RCC 7860 (cell line): Measurements from ENCODE around the gene TCP1.
"Not testable (repeated sequence)": the region's sequence is repeated elsewhere in the genome, so short reads cannot be mapped to it uniquely, and the experiment has no call there.

Experiments used
- DNase-seq: peaks from one replicate; pipeline ENCODE4 v3.0.0-alpha.2; 2015; ENCODE audit warnings: low spot score
- FAIRE-seq: peaks from 2 replicates; lab custom pipeline; 2012; peaks lifted over from hg19 to GRCh38; lab: Jason Lieb, UNC

TCP1 gene

DNA sequence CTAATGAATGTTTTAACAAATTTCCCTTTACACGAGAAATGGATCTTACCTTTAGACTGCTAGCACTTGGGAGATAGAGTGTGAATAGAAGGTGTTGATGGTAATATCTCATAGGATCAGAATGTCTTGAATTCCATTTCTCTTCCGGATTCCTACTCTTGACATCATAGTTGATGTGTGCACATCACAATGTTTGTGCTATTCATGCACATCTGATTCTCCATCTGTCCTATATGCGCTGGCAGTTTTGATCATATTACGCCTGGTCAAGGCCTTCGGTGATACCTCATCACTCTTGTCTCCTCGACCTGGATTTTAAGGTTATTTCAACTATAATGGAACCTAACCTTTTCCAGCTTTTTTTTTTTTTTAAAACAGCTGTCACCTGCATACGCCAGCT lies 44.3 kb downstream of the TCP1 start:
- no peak for DNase-seq
- FAIRE-seq = no peak

DNA sequence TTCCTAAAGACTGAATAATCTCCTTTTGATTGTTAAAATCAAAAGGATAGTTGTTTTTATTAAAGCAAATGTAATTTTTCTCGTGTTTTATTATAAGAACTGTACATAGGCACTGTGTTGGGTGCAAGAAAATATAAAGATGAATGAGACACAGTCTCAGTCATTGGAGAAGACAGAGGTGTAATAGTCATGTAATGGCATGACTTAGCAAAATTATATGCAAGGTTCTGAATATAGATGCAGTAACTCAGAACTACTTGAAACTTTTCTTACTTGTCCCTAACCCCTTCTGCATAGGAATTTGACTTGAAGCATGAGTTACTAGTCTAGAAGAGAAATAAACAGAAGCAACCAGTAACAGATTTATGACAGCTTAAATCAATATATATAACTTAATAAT lies 47.2 kb downstream of the TCP1 start:
- no peak for DNase-seq
- FAIRE-seq = no peak

DNA sequence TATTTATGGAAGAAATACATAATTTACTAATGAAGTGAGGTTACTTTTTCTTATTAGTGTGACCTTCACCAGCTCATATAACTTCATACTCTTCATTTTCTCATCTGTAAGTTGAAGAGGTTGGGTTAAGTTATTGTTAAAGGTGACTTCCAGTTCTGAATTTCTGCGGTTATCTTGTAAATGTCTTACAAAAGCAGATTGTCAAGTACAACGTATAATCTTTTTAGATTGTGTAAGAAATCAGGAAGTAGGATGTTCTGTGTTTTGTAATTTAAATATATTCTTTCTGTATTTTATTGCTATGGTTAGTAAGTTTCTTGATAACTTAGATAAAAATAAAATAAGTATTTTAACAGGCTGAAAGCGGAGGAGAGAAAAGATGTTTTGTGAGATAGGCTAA lies 50.1 kb downstream of the TCP1 start:
- DNase-seq (no peak), FAIRE-seq (no peak)

DNA sequence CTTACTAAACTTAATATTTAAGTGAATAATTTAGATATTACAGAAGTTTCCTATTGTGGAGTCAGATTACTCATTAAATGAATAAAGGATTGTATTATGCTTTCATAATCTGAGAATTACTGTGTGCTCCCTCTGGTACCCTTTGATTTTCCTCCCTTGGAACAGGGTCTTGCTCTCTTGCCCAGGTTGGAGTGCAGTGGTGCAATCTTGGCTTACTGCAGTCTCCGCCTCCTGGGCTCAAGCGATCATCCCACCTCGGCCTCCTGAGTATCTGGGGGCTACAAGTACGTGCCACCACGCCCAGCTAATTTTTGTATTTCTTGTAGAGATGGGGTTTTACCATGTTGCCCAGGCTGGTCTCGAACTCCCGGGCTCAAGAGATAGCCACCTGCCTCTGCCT lies 52.5 kb downstream of the TCP1 start:
- DNase-seq (no peak), FAIRE-seq (no peak)

DNA sequence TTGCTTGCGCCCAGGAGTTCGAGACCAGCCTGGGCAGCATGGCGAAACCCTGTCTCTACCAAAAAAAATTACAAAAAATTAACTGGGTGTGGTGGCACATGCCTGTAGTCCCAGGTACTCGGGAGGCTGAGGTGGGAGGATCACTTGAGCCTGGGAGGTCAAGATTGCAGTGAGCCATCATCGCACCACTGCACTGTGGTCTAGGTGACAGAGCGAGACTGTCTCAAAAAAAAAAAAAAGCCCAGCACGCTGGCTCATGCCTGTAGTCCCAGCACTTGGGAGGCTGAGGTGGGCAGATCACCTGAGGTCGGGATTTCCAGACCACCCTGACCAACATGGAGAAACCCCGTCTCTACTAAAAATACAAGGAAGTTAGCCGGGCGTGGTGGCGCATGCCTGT lies 56.0 kb downstream of the TCP1 start:
- DNase-seq, FAIRE-seq: not testable (repeated sequence)

DNA sequence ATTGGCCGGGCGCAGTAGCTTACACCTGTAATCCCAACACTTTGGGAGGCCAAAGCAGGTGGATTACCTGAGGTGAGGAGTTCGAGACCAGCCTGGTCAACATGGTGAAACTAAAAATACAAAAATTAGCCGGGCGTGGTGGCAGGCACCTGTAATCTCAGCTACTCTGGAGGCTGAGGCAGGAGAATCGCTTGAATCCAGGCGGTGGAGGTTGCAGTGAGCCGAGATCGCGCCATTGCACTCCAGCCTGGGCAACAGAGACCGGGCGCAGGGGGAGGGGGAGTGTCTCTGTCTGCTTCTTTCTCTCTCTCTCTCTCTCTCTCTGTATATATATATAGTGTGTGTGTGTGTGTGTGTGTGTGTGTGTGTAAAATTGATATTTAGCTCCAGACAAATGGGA lies 56.9 kb downstream of the TCP1 start:
- not testable (repeated sequence) for DNase-seq, FAIRE-seq

DNA sequence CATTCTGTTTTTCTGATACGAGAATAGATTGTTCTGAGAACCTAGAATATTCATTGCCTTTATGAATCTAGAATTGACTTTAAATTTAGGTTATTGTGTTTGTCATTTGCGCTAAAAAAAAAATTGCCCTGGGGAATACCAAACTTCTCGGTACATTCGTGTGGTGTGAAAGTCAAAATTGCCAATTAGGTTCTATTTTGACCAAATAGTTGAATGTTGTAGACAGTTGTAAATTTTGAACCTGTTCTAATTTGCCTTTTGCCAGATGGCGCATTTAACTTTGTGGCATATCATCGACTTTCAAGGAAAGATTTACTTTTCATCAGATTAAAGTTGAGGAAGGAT lies 59.1 kb downstream of the TCP1 start:
- FAIRE-seq = no peak

DNA sequence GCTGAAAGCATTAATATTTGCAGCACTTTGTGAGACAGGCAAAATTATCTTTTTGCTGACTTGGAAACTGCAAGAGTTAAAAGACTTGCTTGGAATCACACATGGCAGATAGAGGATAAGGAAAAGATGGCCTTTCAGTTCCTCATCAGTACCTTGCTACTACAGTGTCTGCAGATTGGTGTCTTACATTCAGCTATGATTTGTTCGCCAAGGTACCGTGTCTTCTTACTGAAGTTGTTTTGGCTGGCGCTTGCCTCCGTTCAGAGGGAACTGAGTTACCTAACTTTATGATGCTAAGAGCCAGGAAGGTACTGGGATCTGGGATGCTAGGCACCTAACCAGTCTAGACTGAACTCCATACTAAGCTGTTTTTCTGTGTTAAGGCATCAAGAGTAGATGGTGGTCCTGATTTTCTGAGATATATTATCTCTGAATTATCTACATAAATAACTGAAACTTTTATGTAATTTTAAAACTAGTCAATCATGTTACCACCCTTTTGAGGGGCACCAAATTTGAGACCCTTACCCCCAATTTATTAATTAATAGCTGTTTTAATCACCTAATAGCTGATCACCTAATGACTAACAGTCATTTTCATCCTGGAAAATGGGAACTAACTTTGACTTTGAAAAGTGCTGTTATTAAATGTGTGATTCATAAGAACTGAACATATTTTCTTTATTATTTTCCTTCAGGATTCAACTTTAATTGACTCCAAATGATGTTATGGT lies 59.6 kb downstream of the TCP1 start:
- FAIRE-seq (no peak), DNase-seq (no peak)

More for the DNA sequence above, 59.1 kb downstream of the TCP1 start:
- DNase-seq = no peak

DNA sequence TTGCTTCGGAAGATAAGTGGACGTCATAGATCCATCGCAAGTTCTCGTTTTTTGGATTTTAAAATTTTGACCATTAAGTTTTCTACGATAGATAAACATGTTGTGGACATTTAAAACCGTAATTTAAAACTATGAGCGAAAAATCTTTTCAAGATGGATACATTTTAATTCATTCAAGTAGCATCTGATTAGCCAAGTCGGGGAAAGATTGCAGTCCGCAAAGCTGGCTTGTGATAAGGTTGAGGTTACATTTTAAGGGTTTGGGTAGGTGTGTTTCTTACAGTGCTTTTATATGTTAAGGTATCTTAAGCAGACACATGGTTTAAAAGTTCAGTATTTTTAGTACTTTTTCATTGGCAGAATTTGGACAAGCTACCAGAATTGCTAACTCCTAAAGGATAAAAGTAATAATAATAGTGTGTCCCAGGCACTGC lies 60.9 kb downstream of the TCP1 start:
- FAIRE-seq (no peak), DNase-seq (no peak)
